WTC11 (cell line): ENCODE measurements around the gene EDN2. TPM values are rescaled to one million over a fixed set of nuclear protein-coding genes. Genes with fewer than 3 reads are reported as not detected.

ENCODE experiments used
- ATAC-seq: fragments of 200-7000 bp; cut with Tn5 transposase; 2 replicates; pipeline ENCODE4 v1.10.0; 2021; ENCODE audit warnings: mild to moderate bottlenecking, moderate library complexity
- CTCF ChIA-PET: fragments of 300-600 bp; sonication (Branson Sonifier 250); formaldehyde crosslinking; loops from one replicate; lab custom pipeline; 2021; ENCODE audit warnings: antibody characterized with exemption; lab: Charles Lee
- POLR2A ChIA-PET: fragments of 350-600 bp; sonication (Branson Sonifier 250); formaldehyde crosslinking; loops from one replicate; lab custom pipeline; 2021; ENCODE audit warnings: antibody characterized with exemption; lab: Charles Lee
- DNase-seq: peaks from one replicate; pipeline ENCODE4 v3.0.0; 2021; ENCODE audit warnings: low spot score
- H3K27ac Mint-ChIP-seq: 2 replicates; pipeline ENCODE4 v1.8.0; 2021; ENCODE audit warnings: mixed read lengths
- H3K27me3 Mint-ChIP-seq: 2 replicates; pipeline ENCODE4 v1.8.0; 2021; ENCODE audit warnings: low read depth, mild to moderate bottlenecking, moderate library complexity, mixed read lengths
- H3K36me3 Mint-ChIP-seq: 2 replicates; pipeline ENCODE4 v1.8.0; 2021; ENCODE audit warnings: mixed read lengths
- H3K4me1 Mint-ChIP-seq: 2 replicates; pipeline ENCODE4 v1.8.0; 2022; ENCODE audit warnings: mixed read lengths
- H3K4me3 Mint-ChIP-seq: 2 replicates; pipeline ENCODE4 v1.8.0; 2021; ENCODE audit warnings: mild to moderate bottlenecking, moderate library complexity, mixed read lengths
- H3K9me3 Mint-ChIP-seq: 2 replicates; pipeline ENCODE4 v1.8.0; 2021; ENCODE audit warnings: mixed read lengths
- ATF2 ChIP-seq: sonication (generic); formaldehyde crosslinking; IDR thresholded peaks from 2 replicates; pipeline ENCODE4 v1.8.1; 2022; ENCODE audit warnings: low read depth, missing genetic modification reagents, borderline replicate concordance
- CTCF ChIP-seq: fragments of 200-600 bp; IDR thresholded peaks from 2 replicates; pipeline ENCODE4 v1.8.0; 2022; ENCODE audit warnings: antibody characterized with exemption
- MAX ChIP-seq: sonication (generic); formaldehyde crosslinking; IDR thresholded peaks from 2 replicates; pipeline ENCODE4 v1.8.0; 2022; ENCODE audit warnings: mild to moderate bottlenecking, missing genetic modification reagents
- SOX15 ChIP-seq: fragments of 250-450 bp; sonication (Bioruptor Pico); IDR thresholded peaks from 2 replicates; pipeline ENCODE4 v1.9.0; 2021; ENCODE audit warnings: mild to moderate bottlenecking
- ZNF396 ChIP-seq: fragments of 250-450 bp; sonication (Bioruptor Pico); IDR thresholded peaks from 2 replicates; pipeline ENCODE4 v1.8.0; 2021; ENCODE audit warnings: mild to moderate bottlenecking, moderate library complexity, borderline replicate concordance
- total RNA-seq: library from RNA; stranded (reverse); gene quantifications from 3 replicates; pipeline ENCODE4 v1.2.3, GENCODE V29; 2021

Gene EDN2
- total RNA-seq, 1 experiment from 2014 or later: 0.33 TPM

- ATAC-seq (no peak), DNase-seq (no peak)
- Mint-ChIP-seq H3K27me3 (peaks cover 3% of the 10 kb centered on the region; the same call in 1 of the 2 replicates), H3K9me3 (no peaks in the 10 kb centered on the region), H3K36me3 (no peaks in the 10 kb centered on the region), H3K4me3 (no peak overlapping the region), H3K4me1 (peaks cover 10% of the 10 kb centered on the region; the same call in 1 of the 2 replicates), H3K27ac (no peak overlapping the region)
- CTCF ChIA-PET: interaction anchor here (1.4 to 2.3 kb wide), 2 partner anchors 98 to 111 kb away, joined by 5 to 8 read pairs; no protein-coding TSS in a partner anchor
- POLR2A ChIA-PET: no interaction called here
- no peak for TF ChIP-seq CTCF
- no peak for TF ChIP-seq SOX15
- TF ChIP-seq ATF2 (CRISPR knock-in tag): no peak
- no peak for TF ChIP-seq ZNF396 (CRISPR knock-in tag)
- no peak for TF ChIP-seq MAX (CRISPR knock-in tag)
Observed at GRCh38 chr1:41429641-41430035, 54.8 kb downstream of the EDN2 start.

Other genes starting within 250 kb of the EDN2 start
- gene SCMH1, start 242.4 kb downstream of the EDN2 start, total RNA-seq: 14.9 to 19.4 TPM (median 17.2 TPM) in 3 replicates
- 5.4 to 7.4 TPM (median 7.0 TPM) in 3 replicates for gene FOXO6, start 123.2 kb downstream of the EDN2 start, total RNA-seq